ENCODE data around the gene IZUMO4. TPM values are rescaled to one million over a fixed set of nuclear protein-coding genes. Genes with fewer than 3 reads are reported as not detected.
A peak's percentile ranks its signal among the peaks of the same experiment; 100 is the strongest.

Gene IZUMO4
- total RNA-seq, 1 donor from 2014 or later: 2.8 TPM

DNA sequence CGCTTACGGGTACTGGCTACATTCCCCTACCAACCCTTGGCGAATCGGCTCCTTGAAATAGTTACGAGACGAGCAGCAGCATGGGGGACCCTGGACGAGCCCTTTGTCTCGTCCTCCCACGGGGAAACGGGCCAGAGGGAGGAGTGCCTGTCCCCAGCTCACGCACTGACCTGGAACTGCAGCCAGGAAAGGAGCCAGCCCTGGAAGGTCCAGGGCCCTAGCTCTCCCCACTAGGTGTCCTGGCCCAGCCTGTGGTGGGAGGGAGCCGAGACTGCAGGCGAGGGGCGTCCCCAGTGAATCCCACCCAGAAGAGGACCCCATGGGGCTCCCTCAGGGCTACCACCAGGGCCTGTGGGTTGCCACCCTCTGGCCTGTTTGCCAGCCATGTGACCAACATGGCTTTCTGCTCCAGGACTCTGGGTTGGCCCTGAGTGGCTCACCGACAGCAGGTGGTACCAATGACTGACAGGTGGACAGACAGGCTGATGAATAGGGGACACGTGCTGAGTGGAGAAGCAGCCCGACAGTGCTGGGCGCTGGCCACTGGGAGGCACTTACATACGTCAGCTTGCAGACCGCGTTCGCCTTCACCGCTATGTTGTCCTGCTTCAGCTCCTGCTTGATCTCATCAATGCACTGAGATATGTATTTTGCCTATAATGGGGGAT is 41.5 kb downstream of the IZUMO4 start:
- Histone ChIP-seq H3K9me3 (replicated peaks) (no peaks in the 10 kb centered on the region), H3K36me3 (peaks cover 52% of the 10 kb centered on the region), H3K4me1 (peaks cover 33% of the 10 kb centered on the region), H3K4me3 (no peak overlapping the region), H3K27me3 (ENCODE audit: low read depth) (no peaks in the 10 kb centered on the region), H3K27ac (replicated peaks) (peak overlapping the region; percentile 64)
- DNase-seq: no peak
- TF ChIP-seq, protein P1, sequence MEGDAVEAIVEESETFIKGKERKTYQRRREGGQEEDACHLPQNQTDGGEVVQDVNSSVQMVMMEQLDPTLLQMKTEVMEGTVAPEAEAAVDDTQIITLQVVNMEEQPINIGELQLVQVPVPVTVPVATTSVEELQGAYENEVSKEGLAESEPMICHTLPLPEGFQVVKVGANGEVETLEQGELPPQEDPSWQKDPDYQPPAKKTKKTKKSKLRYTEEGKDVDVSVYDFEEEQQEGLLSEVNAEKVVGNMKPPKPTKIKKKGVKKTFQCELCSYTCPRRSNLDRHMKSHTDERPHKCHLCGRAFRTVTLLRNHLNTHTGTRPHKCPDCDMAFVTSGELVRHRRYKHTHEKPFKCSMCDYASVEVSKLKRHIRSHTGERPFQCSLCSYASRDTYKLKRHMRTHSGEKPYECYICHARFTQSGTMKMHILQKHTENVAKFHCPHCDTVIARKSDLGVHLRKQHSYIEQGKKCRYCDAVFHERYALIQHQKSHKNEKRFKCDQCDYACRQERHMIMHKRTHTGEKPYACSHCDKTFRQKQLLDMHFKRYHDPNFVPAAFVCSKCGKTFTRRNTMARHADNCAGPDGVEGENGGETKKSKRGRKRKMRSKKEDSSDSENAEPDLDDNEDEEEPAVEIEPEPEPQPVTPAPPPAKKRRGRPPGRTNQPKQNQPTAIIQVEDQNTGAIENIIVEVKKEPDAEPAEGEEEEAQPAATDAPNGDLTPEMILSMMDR (IDR thresholded peaks at IDR 0.05; ENCODE audit: borderline replicate concordance): peak; percentile 19
- intact Hi-C loops (cut with micrococcal nuclease): no loop called here

DNA sequence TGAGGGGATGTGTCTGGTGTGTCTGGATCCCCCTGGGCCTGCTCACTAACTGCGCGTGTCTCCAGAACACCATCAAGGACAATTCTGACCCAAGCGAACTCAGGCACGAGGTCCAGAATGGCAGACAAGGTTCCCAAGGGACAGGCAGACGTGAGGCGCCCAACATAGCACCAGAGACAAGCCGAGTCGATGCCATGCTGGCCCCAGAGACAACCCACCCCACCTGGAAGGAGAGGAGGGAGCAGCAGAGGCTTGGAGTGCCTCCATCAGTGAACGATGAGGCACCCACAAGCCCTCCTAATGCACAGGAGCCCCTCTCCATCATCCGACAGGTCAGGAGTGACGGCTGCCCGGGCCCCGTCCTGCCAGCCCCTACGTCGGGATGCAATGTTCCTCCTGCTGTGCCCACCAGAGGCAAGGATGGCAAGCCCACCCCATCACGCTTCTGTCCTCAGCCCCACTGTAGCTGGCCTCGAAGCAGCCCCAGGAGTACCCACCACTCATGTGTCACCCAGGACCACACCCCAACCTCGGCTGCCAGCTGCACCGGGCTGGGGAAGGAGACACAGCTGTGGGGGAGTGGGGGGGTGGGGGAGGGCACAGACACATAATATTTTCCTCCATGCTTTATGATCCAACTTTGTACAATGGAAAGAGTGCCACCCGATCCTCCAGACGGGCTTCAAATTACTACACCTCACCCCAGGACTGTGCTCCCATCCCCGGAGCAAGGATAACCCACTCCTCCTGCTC is 42.8 kb downstream of the IZUMO4 start:
- Histone ChIP-seq H3K27ac (replicated peaks) (no peak overlapping the region), H3K36me3 (peaks cover 48% of the 10 kb centered on the region), H3K27me3 (ENCODE audit: low read depth) (no peaks in the 10 kb centered on the region), H3K4me3 (no peak overlapping the region), H3K4me1 (peaks cover 36% of the 10 kb centered on the region), H3K9me3 (replicated peaks) (no peaks in the 10 kb centered on the region)
- DNase-seq: no peak
- intact Hi-C loops (cut with micrococcal nuclease): no loop called here
- TF ChIP-seq, protein P1 (IDR thresholded peaks at IDR 0.05; ENCODE audit: borderline replicate concordance): no peak

DNA sequence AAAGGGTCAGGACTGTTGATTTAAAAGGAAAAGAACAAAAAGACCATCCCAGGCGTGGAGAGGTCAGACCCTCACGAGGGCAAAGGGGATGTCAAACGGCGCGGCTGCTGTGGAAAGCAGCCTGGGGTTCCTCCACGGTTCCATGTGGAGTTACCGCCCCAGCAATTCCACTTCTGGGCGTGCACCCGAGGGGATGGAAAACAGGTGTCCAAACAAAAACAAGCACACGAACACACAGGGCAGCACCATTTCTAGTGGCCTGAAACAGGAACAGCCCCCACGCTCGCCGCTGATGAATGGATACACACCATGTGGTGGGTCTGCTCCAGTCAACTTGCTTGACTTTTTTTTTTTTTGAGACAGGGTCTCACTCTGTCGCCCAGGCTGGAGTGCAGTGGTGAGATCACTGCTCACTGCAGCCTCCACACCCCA is 43.4 kb downstream of the IZUMO4 start:
- peaks cover 40% of the 10 kb centered on the region for H3K4me1 ChIP-seq
- no peak overlapping the region for H3K4me3 ChIP-seq
- TF ChIP-seq, protein P1 (IDR thresholded peaks at IDR 0.05; ENCODE audit: borderline replicate concordance): no peak
- no peaks in the 10 kb centered on the region for H3K9me3 ChIP-seq (replicated peaks)
- DNase-seq: no peak
- H3K36me3 ChIP-seq: peaks cover 43% of the 10 kb centered on the region
- H3K27me3 ChIP-seq (ENCODE audit: low read depth): no peaks in the 10 kb centered on the region
- no peak overlapping the region for H3K27ac ChIP-seq (replicated peaks)
- intact Hi-C loops (cut with micrococcal nuclease): no loop called here

DNA sequence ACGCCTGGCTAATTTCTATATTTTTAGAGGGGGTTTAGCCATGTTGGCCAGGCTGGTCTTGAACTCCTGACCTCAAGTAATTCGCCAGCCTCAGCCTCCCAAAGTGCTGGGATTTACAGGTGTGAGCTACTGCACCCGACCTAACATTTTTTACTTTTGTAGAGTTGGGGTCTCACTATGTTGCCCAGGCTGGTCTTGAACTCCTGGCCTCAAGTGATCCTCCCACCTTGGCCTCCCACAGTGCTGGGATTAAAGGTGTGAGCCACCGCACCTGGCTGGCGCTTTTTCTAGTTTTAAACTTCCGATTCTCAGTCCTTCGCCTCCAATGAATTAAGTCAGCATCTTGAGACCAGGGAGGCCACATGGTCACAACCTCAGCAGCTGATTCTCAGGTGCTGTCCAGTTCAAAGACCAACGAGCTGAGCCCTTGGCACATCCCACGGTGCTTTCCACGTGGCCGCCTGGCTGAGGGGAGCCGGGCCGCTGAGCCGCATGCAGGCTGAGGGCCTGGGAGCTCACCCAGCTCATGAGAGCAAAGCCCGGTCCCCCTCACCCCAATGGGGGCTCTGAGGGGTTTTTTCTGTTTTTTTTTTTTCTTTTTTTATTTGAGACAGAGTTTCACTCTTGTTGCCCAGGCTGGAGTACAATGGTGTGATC is 45.6 kb downstream of the IZUMO4 start:
- Histone ChIP-seq H3K36me3 (peaks cover 24% of the 10 kb centered on the region), H3K27me3 (ENCODE audit: low read depth) (no peaks in the 10 kb centered on the region), H3K4me3 (no peak overlapping the region), H3K27ac (replicated peaks) (no peak overlapping the region), H3K9me3 (replicated peaks) (no peaks in the 10 kb centered on the region), H3K4me1 (peaks cover 60% of the 10 kb centered on the region)
- intact Hi-C loops (cut with micrococcal nuclease): no loop called here
- TF ChIP-seq, protein P1 (IDR thresholded peaks at IDR 0.05; ENCODE audit: borderline replicate concordance): no peak
- no peak for DNase-seq

DNA sequence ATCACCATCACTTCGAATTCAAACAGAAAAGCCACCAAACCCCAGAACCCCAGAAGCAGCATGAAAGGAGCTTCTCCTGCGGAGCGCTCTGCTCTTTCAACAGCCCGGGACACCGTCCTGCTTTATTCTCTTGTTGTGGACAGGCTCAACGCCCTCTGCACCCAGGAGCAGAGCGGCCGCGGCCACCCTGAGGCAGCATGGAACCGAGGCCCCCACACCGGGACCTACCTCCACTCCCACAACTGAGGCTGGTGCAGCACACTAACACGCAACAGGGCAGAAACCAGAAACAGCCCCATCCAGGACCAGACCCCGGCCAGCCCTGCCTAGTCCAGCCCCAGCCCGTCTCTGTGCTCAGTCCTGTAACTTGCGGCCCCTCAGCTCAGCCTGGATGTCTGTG is 47.5 kb downstream of the IZUMO4 start:
- Histone ChIP-seq H3K36me3 (peaks cover 11% of the 10 kb centered on the region), H3K9me3 (replicated peaks) (no peaks in the 10 kb centered on the region), H3K27me3 (ENCODE audit: low read depth) (no peaks in the 10 kb centered on the region), H3K4me3 (no peak overlapping the region), H3K27ac (replicated peaks) (no peak overlapping the region), H3K4me1 (peaks cover 61% of the 10 kb centered on the region)
- no peak for DNase-seq
- TF ChIP-seq, protein P1 (IDR thresholded peaks at IDR 0.05; ENCODE audit: borderline replicate concordance): no peak
- intact Hi-C loops (cut with micrococcal nuclease): no loop called here

Data from left ventricle myocardium inferior (tissue), 1 donor.